HepG2 (cell line): ENCODE measurements around the gene CENPB. TPM values are rescaled to one million over a fixed set of nuclear protein-coding genes. Genes with fewer than 3 reads are reported as not detected.

Source experiments
- ARNT2 ChIP-seq: sonication (generic); formaldehyde crosslinking; IDR thresholded peaks from 2 replicates; pipeline ENCODE4 v1.8.0; 2022; ENCODE audit warnings: mild to moderate bottlenecking, low read depth, missing genetic modification reagents, moderate library complexity
- CC2D1A ChIP-seq: sonication (generic); formaldehyde crosslinking; IDR thresholded peaks from 2 replicates; pipeline ENCODE4 v1.8.1; 2023; ENCODE audit warnings: mild to moderate bottlenecking, missing genetic modification reagents
- CHD4 ChIP-seq: fragments of 200-600 bp; sonication (generic); IDR thresholded peaks from 2 replicates; pipeline ENCODE4 v1.7.0; 2017; ENCODE audit warnings: mild to moderate bottlenecking, low read length, borderline replicate concordance
- GPN1 ChIP-seq: sonication (generic); formaldehyde crosslinking; IDR thresholded peaks from 2 replicates; pipeline ENCODE4 v1.5.1; 2020; ENCODE audit warnings: missing genetic modification reagents, borderline replicate concordance
- HNF4G ChIP-seq, 2 experiments: sonication (generic) in 1 of 2; formaldehyde crosslinking in 1 of 2; IDR thresholded peaks; 2 replicates each; pipeline versions ENCODE4 v1.4.0 to v1.6.1; 2011 to 2020; ENCODE audit warnings: borderline replicate concordance in 2 of 2, low read depth in 2 of 2, mild to moderate bottlenecking in 2 of 2, low read length in 1 of 2, missing genetic modification reagents in 1 of 2, moderate library complexity in 1 of 2
- HNRNPUL1 ChIP-seq: fragments of 200-400 bp; formaldehyde crosslinking; IDR thresholded peaks from 2 replicates; pipeline ENCODE4 v1.6.1; 2017; ENCODE audit warnings: low read depth, mild to moderate bottlenecking, low read length, moderate library complexity
- KMT2A ChIP-seq: sonication (generic); formaldehyde crosslinking; IDR thresholded peaks from 2 replicates; pipeline ENCODE4 v1.4.0; 2020; ENCODE audit warnings: missing genetic modification reagents
- MTF1 ChIP-seq: sonication (generic); formaldehyde crosslinking; IDR thresholded peaks from 2 replicates; pipeline ENCODE4 v1.5.0; 2020; ENCODE audit warnings: missing genetic modification reagents
- MXI1 ChIP-seq: IDR thresholded peaks from 3 replicates; pipeline ENCODE4 v1.6.1; 2012; ENCODE audit warnings: low read depth, low read length, inconsistent platforms, borderline replicate concordance
- NFIC ChIP-seq: IDR thresholded peaks from 2 replicates; pipeline ENCODE4 v1.6.1; 2012; ENCODE audit warnings: mild to moderate bottlenecking, low read length, inconsistent platforms
- PHF21A ChIP-seq: sonication (generic); formaldehyde crosslinking; IDR thresholded peaks from 2 replicates; pipeline ENCODE4 v1.5.0; 2020; ENCODE audit warnings: mild to moderate bottlenecking, missing genetic modification reagents
- RFX3 ChIP-seq: IDR thresholded peaks from 2 replicates; pipeline ENCODE4 v1.6.1; 2016; ENCODE audit warnings: missing biosample characterization, missing genetic modification reagents
- SMYD3 ChIP-seq: sonication (generic); formaldehyde crosslinking; IDR thresholded peaks from 2 replicates; pipeline ENCODE4 v1.8.1; 2023; ENCODE audit warnings: mild to moderate bottlenecking, missing genetic modification reagents
- ZFP37 ChIP-seq: sonication (generic); formaldehyde crosslinking; IDR thresholded peaks from 2 replicates; pipeline ENCODE4 v1.4.0; 2020; ENCODE audit warnings: missing genetic modification reagents, borderline replicate concordance
- ZNF224 ChIP-seq: sonication (generic); formaldehyde crosslinking; IDR thresholded peaks from 2 replicates; pipeline ENCODE4 v1.5.0; 2020; ENCODE audit warnings: mild to moderate bottlenecking, missing genetic modification reagents
- ZNF225 ChIP-seq: sonication (generic); formaldehyde crosslinking; IDR thresholded peaks from 2 replicates; pipeline ENCODE4 v1.4.0; 2020; ENCODE audit warnings: mild to moderate bottlenecking, missing genetic modification reagents
- ZNF615 ChIP-seq: sonication (generic); formaldehyde crosslinking; IDR thresholded peaks from 2 replicates; pipeline ENCODE4 v1.5.0; 2020; ENCODE audit warnings: mild to moderate bottlenecking, missing genetic modification reagents, borderline replicate concordance
- ZNF616 ChIP-seq: sonication (generic); formaldehyde crosslinking; IDR thresholded peaks from 2 replicates; pipeline ENCODE4 v1.5.0; 2020; ENCODE audit warnings: low read depth, mild to moderate bottlenecking, missing genetic modification reagents
- polyA plus RNA-seq, 8 experiments: library from polyadenylated mRNA; depleted of rRNA in 3 of 8; stranded (reverse) in 7 of 8; unstranded in 1 of 8; fragments of >200 nt; fragmentation: Illumina TruSeq in 4 of 8; extraction: Trizol in 4 of 8; gene quantifications; 2 replicates each; pipeline versions ENCODE4 v1.2.1 to v1.2.3, GENCODE V29; 2011 to 2016; ENCODE audit warnings: low read depth in 4 of 8, missing spikeins in 1 of 8, mixed read lengths in 1 of 8; ENCODE audit not compliant: insufficient read depth in 1 of 8
- total RNA-seq, 5 experiments: library from RNA; depleted of rRNA; stranded (reverse); fragments of >200 nt; fragmentation: Illumina TruSeq; extraction: Trizol; gene quantifications; 2 replicates each; pipeline ENCODE4 v1.2.3, GENCODE V29; 2016; ENCODE audit warnings: low read depth in 1 of 5
- TF ChIP-seq, protein P1 (sequence below): sonication (generic); formaldehyde crosslinking; IDR thresholded peaks from 2 replicates; pipeline ENCODE4 v1.5.0; 2020; ENCODE audit warnings: mild to moderate bottlenecking, low read depth, missing genetic modification reagents, borderline replicate concordance
- TF ChIP-seq, protein P2 (sequence below), 2 experiments: sonication (generic) in 1 of 2; formaldehyde crosslinking in 1 of 2; IDR thresholded peaks; 2 replicates each; pipeline versions ENCODE4 v1.4.0 to v1.6.1; 2018 to 2020; ENCODE audit warnings: missing genetic modification reagents in 2 of 2, borderline replicate concordance in 1 of 2, low read depth in 1 of 2, mild to moderate bottlenecking in 1 of 2, missing biosample characterization in 1 of 2
- TF ChIP-seq, protein P3 (sequence below): sonication (generic); formaldehyde crosslinking; IDR thresholded peaks from 2 replicates; pipeline ENCODE4 v1.4.0; 2020; ENCODE audit warnings: missing genetic modification reagents, borderline replicate concordance
- TF ChIP-seq, protein P4 (sequence below): sonication (generic); formaldehyde crosslinking; IDR thresholded peaks from 2 replicates; pipeline ENCODE4 v1.8.1; 2023; ENCODE audit warnings: mild to moderate bottlenecking, missing genetic modification reagents, borderline replicate concordance
- TF ChIP-seq, protein P5 (sequence below): sonication (generic); formaldehyde crosslinking; IDR thresholded peaks from 2 replicates; pipeline ENCODE4 v1.9.0; 2021; ENCODE audit warnings: missing genetic modification reagents, mild to moderate bottlenecking, borderline replicate concordance

The CENPB gene
- total and polyA plus RNA-seq, 2 of the 13 experiments (the other 11 are each of a cell fraction or from before 2014, with no cell fraction given), result 10.4 to 54.5 TPM

DNA sequence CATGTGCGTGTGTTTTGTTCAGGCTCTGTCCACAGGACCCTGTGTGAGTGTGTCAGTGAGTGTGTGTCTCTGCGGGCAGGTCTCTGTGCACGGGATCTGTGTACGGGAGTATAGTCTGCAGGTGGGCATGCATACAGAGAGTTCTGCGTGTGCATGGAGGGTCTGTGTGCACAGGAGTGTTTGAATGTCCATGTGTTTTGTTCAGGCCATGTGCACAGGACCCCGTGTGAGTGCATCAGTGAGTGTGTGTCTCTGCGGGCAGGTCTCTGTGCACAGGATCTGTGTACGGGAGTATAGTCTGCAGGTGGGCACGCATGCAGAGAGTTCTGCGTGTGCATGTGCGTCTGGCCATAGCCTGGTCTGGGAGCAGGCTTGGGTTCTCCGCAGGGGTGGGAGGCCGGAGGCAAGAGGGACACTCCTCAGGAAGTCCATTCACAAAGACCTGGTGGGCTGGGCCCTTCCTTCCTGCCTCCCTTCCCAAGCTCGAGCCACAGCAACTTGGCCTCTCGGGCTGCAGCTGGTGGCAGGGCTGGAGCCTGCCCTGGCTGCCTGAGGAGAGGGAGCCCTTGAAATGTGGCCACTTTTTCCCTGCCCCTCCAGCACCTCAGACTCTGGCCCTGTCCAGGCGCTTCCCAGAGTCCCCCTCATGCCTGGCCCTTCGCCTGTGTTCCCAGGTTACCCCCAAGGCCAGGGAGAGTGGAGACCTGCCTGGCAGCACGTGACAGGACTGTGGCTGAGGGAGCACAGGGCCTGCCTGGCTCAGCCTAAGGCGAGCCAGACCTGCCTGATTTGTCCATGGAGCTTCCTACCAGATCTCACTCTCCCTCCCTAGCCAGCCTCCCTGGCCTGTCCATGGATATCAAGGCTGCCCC is 47.2 kb downstream of the CENPB start (continued):
- TF ChIP-seq HNF4G (IDR thresholded peaks at IDR 0.05; ENCODE audit: borderline replicate concordance, low read depth, low read length) (no peak), HNF4G (CRISPR knock-in tag; IDR thresholded peaks at IDR 0.05; ENCODE audit: borderline replicate concordance, low read depth) (peak; percentile 40; the same call in 1 of the 2 replicates), ZNF224 (CRISPR knock-in tag) (no peak), SMYD3 (CRISPR knock-in tag) (no peak), PHF21A (CRISPR knock-in tag) (no peak), MTF1 (CRISPR knock-in tag) (no peak), ZFP37 (0 out of 2 replicates have a peak, but pooled peaks have one; percentile 69), ZNF615 (CRISPR knock-in tag) (no peak), ZNF225 (CRISPR knock-in tag) (peak; percentile 81; the same call in 1 of the 2 replicates), KMT2A (CRISPR knock-in tag) (no peak), NFIC (no peak), ZNF616 (peak; percentile 83; the same call in 1 of the 2 replicates), GPN1 (CRISPR knock-in tag) (0 out of 2 replicates have a peak, but pooled peaks have one; percentile 20), CC2D1A (CRISPR knock-in tag) (no peak), RFX3 (CRISPR knock-in tag) (no peak), CHD4 (no peak), MXI1 (no peak), ARNT2 (CRISPR knock-in tag) (peak; percentile 27; the same call in 1 of the 2 replicates), HNRNPUL1 (no peak)
- TF ChIP-seq, protein P1, sequence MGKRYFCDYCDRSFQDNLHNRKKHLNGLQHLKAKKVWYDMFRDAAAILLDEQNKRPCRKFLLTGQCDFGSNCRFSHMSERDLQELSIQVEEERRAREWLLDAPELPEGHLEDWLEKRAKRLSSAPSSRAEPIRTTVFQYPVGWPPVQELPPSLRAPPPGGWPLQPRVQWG (CRISPR knock-in tag), result no peak
- TF ChIP-seq, protein P2, sequence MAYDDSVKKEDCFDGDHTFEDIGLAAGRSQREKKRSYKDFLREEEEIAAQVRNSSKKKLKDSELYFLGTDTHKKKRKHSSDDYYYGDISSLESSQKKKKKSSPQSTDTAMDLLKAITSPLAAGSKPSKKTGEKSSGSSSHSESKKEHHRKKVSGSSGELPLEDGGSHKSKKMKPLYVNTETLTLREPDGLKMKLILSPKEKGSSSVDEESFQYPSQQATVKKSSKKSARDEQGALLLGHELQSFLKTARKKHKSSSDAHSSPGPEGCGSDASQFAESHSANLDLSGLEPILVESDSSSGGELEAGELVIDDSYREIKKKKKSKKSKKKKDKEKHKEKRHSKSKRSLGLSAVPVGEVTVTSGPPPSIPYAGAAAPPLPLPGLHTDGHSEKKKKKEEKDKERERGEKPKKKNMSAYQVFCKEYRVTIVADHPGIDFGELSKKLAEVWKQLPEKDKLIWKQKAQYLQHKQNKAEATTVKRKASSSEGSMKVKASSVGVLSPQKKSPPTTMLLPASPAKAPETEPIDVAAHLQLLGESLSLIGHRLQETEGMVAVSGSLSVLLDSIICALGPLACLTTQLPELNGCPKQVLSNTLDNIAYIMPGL (CRISPR knock-in tag; IDR thresholded peaks at IDR 0.05; ENCODE audit: borderline replicate concordance in 1 of 2, low read depth in 1 of 2), result peak in 1 of 2 experiments; percentile 43; a peak in 1 of 4 replicates
- TF ChIP-seq, protein P3, sequence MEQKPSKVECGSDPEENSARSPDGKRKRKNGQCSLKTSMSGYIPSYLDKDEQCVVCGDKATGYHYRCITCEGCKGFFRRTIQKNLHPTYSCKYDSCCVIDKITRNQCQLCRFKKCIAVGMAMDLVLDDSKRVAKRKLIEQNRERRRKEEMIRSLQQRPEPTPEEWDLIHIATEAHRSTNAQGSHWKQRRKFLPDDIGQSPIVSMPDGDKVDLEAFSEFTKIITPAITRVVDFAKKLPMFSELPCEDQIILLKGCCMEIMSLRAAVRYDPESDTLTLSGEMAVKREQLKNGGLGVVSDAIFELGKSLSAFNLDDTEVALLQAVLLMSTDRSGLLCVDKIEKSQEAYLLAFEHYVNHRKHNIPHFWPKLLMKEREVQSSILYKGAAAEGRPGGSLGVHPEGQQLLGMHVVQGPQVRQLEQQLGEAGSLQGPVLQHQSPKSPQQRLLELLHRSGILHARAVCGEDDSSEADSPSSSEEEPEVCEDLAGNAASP, result 0 out of 2 replicates have a peak, but pooled peaks have one; percentile 11
- TF ChIP-seq, protein P4, sequence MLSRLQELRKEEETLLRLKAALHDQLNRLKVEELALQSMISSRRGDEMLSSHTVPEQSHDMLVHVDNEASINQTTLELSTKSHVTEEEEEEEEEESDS (CRISPR knock-in tag), result no peak
- TF ChIP-seq, protein P5, sequence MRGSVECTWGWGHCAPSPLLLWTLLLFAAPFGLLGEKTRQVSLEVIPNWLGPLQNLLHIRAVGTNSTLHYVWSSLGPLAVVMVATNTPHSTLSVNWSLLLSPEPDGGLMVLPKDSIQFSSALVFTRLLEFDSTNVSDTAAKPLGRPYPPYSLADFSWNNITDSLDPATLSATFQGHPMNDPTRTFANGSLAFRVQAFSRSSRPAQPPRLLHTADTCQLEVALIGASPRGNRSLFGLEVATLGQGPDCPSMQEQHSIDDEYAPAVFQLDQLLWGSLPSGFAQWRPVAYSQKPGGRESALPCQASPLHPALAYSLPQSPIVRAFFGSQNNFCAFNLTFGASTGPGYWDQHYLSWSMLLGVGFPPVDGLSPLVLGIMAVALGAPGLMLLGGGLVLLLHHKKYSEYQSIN (CRISPR knock-in tag), result 0 out of 2 replicates have a peak, but pooled peaks have one; percentile 42
